ENCODE data around the gene TLR9.

Gene TLR9

DNA sequence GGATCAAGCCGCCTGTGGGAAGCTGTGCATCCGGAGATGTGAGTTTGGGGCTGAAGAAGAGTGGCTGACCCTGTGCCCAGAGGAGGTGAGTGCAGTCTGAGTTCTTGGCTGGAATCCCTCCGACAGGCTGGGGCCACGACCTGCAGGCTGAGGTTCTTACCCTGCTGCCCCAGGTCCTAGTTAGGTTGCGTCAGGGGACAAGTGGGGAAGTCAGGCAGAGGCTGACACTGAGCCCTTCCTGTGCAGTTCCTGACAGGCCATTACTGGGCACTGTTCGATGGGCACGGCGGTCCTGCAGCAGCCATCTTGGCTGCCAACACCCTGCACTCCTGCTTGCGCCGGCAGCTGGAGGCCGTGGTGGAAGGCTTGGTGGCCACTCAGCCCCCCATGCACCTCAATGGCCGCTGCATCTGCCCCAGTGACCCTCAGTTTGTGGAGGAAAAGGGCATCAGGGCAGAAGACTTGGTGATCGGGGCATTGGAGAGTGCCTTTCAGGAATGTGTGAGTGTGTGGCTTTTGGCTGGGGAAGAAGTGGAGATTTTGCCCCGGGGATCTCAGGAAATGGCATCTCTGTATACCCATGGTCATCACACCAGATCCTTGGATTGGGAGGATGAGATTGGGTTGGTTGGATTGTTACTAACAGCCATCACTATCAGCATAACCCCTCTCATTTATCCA lies 21.4 kb upstream of the TLR9 start:
- DNase-seq: no peak

DNA sequence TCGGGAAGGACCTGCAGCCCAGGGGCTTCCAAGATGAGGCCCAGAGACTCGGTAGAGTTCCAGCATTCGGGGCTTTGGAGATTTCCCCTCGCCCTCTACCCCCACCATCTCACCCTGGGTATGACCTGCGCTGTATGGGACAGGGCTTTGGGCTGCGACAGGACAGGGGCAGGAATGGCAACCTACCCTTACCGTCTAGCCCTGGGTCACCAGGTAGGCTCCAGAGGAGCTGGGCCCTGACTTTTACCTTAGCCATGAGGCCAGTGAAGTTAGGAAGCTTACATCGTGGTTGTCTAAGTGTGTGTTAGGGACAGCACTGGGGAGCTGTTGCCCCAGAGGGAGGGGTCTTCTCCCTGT lies 20.8 kb upstream of the TLR9 start:
- no peak for DNase-seq

DNA sequence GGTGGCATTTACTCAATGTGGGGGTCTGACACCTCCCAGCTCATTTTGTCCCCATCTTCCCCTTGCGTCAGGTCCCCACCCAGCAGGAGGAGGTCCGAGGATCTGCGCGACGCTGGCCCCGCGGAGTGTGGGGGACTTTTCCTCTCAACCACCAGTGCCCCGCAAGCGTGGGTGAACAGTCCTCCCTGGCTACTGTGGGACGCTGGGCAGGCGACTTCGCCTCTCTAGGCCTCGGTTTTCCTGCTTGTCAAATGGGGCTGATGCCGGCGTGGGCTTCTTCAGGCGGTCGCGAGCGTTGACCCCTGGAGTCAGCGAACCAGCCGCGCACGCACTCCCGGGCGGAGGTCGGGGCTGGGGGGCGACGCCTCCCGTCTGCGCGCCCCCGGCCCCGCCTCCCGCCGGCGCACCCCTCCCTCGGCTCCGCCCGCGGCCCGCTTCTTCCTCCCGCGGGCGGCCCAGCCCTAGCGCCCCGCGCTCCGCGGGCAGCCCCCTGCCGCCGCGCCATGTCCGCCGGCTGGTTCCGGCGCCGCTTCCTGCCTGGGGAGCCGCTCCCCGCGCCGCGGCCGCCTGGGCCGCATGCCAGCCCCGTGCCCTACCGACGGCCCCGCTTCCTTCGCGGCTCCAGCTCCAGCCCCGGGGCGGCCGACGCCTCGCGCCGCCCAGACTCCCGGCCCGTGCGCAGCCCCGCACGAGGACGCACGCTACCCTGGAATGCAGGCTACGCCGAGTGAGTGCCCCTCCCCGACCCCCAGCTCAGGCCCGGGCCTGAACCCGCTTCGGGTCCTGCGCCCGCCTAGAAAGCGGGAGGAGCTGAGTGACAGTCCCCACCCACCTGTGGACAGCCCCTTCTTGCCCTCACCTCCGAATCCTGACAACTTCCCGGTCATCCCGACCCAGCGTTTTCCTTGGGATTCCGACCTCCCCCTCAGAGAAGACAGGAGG lies 20.1 kb upstream of the TLR9 start, which contains the start of gene PPM1M:
Gene PPM1M, plus strand, starts transcription at position 438 of the 942 bp plus-strand sequence. Its CDS starts 66 bp downstream, at position 504.
- no peak for DNase-seq

DNA sequence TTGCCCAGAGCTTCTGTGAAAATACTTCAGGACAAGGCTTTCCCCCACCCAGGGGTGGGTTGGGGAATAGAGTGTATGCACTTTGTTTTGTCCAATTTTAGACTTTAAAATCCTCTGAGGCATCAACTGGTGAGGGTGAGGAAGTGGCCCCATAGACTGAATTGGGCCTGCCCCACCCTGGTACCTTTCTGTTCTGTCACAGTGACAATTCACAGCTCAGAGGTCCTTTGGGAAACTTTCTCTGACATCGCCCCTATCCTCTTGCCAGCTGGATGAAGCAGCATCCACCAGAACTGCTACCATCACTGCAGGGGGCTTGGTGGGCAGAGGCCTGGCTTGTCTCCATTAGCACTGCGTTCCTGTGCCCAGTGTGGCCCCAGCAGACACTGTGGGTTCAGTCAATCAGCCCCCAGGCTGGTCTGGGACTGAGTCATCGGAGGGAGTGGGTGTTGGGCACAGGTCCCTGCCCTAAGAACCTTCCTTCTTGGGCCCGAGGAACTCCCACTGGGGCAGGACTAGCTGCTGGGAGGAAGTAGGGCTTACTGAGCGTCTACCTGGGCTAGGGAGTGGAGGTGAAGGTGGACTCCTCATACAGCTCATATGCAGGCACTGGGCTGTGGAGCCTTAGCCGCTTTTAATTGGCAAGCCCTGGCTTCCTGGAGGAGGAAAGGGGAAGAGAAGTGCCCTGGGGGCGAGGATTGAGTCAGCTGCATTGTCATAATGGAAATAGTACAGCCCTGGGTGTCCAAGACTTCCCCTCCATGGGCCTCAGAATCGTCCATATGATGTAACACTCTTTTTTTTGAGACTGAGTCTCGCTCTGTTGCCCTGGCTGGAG lies 18.6 kb upstream of the TLR9 start:
- peak; percentile 53 to 63 for DNase-seq

DNA sequence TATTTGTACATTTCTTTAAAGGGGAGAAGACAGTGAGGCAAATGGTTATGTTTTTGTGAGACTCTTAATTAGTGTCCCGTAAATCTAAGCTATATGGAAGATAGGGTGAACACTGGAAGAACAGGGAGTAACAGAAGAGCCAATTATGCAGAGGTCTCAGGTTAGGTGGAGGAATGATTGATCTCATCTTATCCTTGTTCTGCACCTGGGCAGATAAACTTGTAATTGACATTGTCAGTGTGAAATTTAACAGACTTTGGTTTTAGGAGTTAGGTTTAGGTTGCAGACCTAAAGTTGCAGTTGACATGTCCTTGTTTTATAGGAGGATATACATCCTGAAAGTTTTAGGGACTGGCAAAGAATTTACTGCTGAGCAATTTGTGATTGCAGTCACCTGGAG lies 16.6 kb upstream of the TLR9 start:
- DNase-seq: no peak

DNA sequence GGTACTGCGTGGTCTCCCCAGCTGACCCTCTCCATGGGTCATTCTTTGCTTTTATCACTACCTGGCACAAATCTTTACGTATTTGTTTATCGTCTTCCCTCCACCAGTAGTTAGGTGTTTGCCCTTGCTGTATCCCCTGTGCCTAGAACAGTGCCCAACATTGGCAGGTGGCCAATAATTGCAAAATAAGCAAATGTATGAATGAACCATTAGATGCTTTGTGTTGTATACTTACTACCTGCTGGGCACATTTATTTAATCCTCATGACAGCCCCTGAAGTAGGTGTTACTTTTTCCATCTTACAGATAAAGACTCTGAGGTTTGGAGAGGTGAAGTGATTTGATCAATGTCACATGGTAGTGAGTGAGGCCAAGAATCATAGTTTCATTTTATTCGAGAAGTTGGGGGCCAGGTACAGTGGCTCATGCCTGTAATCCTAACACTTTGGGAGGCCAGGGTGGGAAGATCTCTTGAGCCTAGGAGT lies 15.5 kb upstream of the TLR9 start:
- DNase-seq: no peak

DNA sequence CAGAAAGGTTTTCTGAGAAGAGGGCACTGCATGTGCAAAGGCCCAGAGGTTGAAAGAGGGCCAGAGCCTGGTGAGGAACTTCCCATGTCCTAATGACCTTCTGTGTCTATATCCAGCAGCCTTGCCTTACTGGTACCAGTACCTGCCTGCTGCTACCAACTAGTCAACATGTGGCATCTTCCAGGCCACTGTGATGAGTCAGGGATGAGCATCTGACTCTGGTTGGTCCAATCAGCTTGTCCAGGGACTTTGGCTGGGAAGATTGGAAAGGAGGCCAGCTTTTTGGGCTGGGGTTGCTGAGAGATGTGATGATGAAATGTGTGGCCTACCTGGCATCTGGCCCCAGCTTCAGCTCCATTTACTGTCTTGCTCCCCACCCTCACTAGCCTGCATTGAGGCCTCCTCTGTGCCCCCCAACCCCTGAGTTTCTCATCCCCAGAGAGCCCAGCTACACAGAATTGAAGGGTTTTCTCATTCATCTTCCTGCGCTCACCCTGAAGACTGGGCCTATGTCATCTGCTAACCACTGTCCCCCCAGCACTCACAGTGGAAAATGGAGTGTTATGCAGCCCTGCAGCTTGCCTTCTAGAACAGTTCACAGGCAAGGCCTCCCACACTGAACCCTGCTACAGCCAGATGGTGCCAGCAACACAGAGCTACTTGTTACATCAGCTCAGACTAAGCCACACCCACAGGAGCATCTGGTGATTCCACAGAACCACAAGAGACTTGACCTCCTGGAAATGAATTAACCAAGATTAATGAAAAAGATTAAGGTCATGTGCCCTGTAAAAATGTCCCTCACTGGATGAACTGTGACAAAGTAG lies 14.8 kb upstream of the TLR9 start:
- peak in 1 of 2 experiments; percentile 18 for DNase-seq

DNA sequence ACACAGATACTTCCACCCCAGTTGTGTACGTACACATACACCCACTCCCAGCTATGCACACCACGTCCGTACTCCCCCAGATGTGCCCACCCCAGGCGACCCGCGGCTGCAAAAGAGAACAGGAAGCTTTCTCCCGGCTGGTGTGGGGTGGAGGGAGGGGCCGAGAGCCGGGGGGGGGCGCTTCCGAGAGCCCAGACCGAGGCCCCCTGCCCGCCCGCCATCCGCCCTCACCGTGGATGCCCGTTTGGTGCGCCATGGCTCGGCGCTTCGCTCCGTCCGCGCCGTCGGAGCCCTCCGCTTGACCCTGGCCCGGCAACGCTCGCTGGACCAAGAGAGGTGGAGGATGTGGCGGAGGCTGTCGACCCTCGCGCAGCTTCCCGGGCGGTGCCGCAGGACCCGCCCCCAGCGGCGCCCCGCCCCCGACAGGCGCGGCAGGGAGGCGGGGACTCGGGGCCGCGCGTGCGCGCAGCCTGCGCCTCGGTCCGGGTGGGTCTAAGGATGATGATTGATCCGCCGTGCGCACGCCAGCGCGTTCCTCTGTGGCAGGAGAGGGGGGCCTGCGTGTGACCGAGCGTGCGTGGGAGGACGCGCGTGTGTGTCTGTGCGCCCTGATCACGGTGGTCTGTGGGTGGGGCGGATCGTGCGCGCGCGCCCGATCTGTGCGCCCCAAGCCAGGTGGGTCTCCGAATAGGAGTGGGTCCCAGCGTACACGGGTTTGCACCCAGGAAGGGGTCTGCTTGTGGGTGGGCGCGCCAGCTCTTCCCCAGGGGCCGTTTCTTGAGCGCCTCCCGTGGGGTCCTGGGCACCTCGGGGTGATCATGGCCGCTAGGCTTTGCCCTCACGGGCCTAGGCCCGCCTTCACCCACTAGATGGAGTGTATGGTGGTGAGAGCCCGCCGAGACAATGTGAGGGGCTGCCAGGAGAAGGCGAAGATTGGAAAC lies 13.6 kb upstream of the TLR9 start, which contains the start of gene TWF2:
Gene TWF2, minus strand, starts transcription at position 398 of the 941 bp plus-strand sequence. Its CDS starts 142 bp downstream, at position 256.
- DNase-seq: peak; percentile 64 to 66

DNA sequence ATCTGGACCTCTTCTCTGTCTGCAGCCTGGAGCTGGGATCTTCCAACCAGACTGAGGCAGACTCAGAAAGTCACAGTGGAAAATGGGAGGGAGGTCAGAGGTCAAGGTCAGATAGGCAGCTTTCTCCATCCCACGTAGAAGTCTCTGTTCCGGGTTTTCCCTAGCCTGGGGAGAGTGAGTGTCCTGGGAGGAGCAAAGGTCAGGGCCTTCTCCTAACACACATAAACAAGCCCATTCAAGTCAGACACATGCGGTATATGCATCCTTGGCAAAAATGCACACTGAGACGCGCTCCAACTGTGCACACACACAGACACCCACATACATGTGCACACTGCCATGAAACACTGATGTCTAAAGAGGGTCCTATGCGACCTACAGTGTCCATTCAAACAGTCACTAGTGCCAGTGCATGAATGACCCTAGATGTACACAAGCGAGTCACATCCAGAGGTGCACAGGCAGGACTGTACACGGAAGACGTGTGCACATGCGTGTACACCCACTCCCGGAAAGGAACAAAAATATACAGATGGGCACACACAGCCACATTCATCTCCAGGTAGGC lies 12.8 kb upstream of the TLR9 start:
- DNase-seq: peak in 1 of 2 experiments; percentile 30

DNA sequence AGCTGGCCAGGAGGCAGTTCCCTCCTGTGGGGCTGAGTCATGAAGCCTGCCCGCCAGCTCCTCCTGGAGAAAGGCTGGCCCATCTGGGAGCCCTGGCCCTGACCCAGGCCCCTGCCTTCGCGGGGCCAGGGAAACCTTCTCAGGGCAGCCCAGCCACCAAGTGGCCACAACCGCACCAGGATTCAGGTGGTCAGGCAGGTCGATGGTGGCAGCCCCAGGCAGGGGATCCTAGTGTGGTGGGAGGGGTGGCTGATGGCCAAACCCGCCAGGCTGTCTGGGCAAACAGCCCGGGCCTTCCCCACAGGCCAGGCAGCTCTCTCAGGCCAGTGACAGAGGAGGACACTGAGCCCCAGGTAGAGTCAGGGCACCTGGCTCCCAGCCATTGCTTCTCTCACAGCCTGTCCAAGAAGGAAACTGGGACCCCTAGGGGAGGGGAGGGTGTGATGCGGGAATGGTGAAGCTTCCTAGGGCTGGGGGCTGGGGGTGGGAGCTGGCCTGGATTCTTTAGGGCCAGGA lies 12.3 kb upstream of the TLR9 start:
- peak in 1 of 2 experiments; percentile 71 for DNase-seq

DNA sequence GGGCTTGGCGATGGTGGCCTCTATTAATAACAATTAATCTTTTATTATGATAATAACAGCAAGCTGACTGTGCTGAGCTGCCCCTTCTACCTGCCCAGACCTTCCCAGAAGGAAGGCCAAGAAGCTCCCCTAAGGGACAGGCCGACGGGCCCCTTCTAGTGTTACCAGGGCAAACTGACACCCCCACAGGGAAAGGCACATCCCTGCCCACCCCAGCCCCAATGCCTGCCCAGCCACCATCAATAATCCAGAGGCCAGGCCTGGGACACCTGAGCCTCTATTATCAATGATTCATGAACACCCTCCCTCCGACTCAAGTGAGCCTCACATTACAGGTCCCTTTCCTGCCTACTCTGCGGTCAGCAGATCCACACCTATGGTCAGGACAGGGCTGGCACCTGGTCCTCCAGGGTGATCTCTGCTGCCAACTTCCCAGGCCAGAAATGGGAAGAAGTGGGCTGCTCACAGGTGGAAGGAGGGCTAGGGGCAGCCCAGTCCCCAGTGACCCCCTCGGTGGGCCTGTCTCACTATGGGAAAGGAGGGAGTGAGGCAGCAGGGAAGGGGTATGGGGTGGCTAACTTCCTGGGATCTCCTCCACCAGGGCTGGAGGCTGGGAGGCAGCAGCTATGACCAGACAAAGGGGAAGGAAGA lies 11.7 kb upstream of the TLR9 start:
- peak in 1 of 2 experiments; percentile 67 for DNase-seq

DNA sequence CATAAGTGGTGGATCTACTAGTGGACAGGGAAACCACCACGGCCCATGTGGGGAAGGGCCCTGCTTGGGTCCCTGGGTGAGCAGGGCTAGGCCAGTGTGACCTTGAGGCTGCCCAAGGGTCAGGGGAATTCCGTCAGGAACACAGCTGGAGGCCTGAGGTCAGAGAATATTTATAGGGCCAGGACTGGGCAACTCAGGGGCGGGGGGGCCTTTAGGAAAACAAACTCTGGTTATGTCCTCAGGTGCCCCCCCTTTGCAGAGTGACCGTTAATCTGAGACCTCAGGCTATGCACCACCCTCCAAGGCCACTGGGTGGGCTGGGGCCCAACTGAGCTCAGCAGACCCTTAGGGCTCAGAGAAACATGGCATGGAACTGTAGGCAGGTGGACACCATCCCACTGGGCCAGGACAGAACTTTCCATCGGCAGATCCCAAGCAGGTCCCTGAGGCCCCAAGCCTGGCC lies 11.0 kb upstream of the TLR9 start:
- DNase-seq: no peak

DNA sequence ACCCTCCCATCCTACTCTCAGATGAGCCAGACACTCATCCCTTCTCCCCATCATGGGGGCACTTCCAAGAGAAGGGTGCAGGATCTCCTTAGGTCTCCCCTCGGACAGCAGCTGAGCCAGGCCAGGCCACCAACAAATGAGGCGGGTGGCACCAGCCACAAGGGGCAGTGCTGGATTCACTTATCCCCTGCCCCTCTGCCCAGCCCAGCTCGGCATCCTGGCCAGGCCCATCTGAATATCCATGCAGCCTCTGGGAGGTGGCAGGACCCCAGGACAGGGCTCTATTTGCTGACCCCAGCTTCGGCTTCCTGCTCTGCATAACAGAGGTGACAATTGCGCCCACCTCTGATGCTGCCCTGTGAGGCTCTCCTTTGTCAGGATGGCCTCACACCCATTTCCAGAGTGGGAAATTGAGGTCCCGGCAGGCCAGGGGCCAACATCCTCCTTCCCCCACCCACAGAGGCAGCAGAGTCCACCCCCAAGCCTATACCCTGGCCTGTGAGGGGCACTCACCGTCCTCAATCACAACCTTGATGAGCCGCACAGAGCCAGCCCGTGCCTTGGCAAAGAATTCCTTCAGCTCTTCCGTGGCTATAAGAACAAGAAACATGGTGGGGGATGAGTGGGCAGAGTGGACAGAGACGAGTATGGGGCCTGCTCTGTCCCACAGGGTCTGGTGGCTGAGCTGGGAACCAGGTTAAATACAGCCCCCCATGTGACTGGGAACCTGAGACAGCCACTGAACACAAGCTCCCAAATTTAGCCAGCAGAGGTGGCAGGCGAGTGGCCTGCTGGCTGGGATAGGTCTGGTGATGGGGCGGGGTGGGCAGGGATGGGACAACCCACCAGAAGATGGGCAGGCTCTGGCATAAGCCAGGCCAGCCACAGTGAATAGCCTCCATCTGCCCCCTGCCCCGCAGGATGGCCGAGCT lies 9.3 kb upstream of the TLR9 start:
- no peak for DNase-seq

DNA sequence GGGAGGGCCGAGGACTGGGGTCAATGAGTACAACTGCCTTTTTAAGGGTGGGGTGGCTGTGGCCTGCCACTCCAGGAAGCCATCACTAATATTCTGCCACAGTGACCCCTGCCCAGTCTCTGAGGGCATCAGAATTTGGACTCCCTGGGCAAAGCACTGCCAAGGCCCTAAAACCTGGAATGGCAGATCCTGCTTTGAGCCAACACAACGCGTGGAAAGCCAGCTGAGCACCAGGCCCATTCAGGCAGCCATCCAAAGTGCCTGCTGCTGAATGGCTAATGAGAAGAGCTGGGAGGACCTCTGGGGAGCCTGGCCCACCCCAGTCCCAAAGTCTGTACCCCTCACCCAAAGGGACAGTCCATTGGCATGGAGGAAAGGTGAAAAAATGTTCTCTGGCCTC lies 8.5 kb upstream of the TLR9 start:
- no peak for DNase-seq

DNA sequence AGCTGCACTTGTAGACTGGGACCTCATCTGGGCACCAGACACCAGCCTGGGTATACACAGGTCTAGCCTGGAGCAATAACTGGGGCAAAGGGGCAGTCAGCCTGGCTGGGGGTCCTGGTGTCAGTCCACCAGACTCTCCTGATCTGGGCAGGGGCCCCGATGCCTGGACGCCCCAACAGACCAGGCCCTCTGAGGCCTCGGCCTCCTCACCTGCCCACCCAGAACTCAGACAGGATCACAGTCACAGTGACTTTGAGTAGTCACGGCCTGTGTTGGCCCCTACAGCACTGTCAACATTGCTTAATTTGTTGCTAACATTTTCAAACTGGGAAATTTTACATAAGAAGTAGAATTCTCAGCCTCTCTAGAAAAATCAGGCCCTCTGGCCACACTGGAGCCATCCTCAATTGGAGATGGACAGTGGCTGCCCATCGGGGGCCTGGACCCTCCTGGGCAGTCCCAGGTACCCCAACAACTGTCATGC lies 7.7 kb upstream of the TLR9 start:
- no peak for DNase-seq

DNA sequence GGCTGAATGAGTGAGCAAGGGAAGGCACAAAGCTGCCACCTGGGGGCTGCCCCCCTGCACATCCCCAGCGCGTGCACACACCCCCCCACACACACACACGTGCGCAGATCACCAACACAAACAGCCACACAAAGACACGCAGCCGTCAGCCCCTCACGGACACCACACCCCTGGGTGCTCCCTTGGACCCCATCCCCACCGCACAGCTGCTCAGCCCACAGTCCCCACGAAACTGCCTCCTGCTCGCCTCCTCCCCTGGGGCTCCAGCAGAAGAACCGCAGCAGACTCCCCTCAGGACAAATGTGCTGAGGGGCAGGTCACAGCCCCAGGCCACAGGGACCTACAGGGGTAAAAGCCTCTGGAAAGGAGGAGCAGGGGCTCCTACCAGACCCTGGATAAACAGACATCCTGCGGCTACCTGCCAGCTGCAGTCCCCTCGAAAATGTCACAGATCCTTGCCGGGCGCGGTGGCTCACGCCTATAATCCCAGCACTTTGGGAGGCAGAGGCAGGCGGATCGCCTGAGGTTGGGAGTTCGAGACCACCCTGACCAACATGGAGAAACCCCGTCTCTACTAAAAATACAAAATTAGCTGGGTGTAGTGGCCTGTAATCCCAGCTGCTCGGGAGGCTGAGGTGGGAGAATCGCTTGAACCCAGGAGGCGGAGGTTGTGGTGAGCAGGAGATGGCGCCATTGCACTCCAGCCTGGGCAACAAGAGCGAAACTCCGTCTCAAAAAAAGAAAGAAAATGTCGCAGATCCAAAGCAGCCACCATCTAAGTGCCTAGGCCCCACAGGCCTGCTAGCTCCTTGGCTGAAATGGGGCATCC lies 7.0 kb upstream of the TLR9 start:
- DNase-seq: peak in 1 of 2 experiments; percentile 25
